ENCODE measurements around the gene MRPL11. TPM values are rescaled to one million over a fixed set of nuclear protein-coding genes. Genes with fewer than 3 reads are reported as not detected.

Gene MRPL11
- total and polyA plus RNA-seq, 2 of the 13 experiments (the other 11 are each of a cell fraction or from before 2014, with no cell fraction given): 72.9 to 176 TPM

- TF ChIP-seq AFF4 (CRISPR knock-in tag; IDR thresholded peaks at IDR 0.05) (0 out of 2 replicates have a peak, but pooled peaks have one; percentile 56), MAFK (conservative IDR thresholded peaks at IDR 0.05 in 1 of 2, IDR thresholded peaks at IDR 0.05 in 1 of 2; ENCODE audit: low read length in 2 of 2) (no peak), FOXK2 (IDR thresholded peaks at IDR 0.05) (no peak), ZNF883 (CRISPR knock-in tag; IDR thresholded peaks at IDR 0.05; ENCODE audit: not compliant biosample characterization) (peak; percentile 45), MYPOP (CRISPR knock-in tag; IDR thresholded peaks at IDR 0.05) (peak; percentile 91), DR1 (CRISPR knock-in tag; IDR thresholded peaks at IDR 0.05) (peak; percentile 86), ZNF101 (CRISPR knock-in tag; IDR thresholded peaks at IDR 0.05; ENCODE audit: borderline replicate concordance, low read depth) (0 out of 2 replicates have a peak, but pooled peaks have one; percentile 68), NR3C1 (CRISPR knock-in tag; IDR thresholded peaks at IDR 0.05) (no peak), ZNF678 (CRISPR knock-in tag; IDR thresholded peaks at IDR 0.05) (no peak), ZNF781 (CRISPR knock-in tag; IDR thresholded peaks at IDR 0.05; ENCODE audit: borderline replicate concordance, not compliant biosample characterization) (no peak), KMT2A (CRISPR knock-in tag; IDR thresholded peaks at IDR 0.05) (peak; percentile 50; the same call in 1 of the 2 replicates), BCL3 (CRISPR knock-in tag; IDR thresholded peaks at IDR 0.05) (no peak), ZNF788 (CRISPR knock-in tag; IDR thresholded peaks at IDR 0.05; ENCODE audit: borderline replicate concordance) (peak; percentile 57; the same call in 1 of the 2 replicates), ZMAT5 (CRISPR knock-in tag; IDR thresholded peaks at IDR 0.05; ENCODE audit: borderline replicate concordance, low read depth) (no peak), MIER3 (CRISPR knock-in tag; IDR thresholded peaks at IDR 0.05; ENCODE audit: borderline replicate concordance) (no peak), ZNF746 (CRISPR knock-in tag; IDR thresholded peaks at IDR 0.05) (no peak), HMG20A (CRISPR knock-in tag; IDR thresholded peaks at IDR 0.05; ENCODE audit: borderline replicate concordance) (no peak), ZNF597 (CRISPR knock-in tag; IDR thresholded peaks at IDR 0.05) (no peak), ZSCAN30 (CRISPR knock-in tag; IDR thresholded peaks at IDR 0.05) (0 out of 2 replicates have a peak, but pooled peaks have one; percentile 68), RBM39 (IDR thresholded peaks at IDR 0.05; ENCODE audit: low read depth, low read length, poor library complexity, severe bottlenecking) (no peak)
These were observed 41.7 kb upstream of the MRPL11 start, which contains the start of gene DPP3 (continued) for GRCh38 chr11:66480117-66480938.

All from HepG2 (cell line).